Endothelial cell of umbilical vein (primary cell): Measurements from ENCODE around the gene NMRAL1. TPM values are rescaled to one million over a fixed set of nuclear protein-coding genes. Genes with fewer than 3 reads are reported as not detected.

ENCODE experiments used
- BruUV-seq: library from RNA; stranded (reverse); fragments of 400-500 nt; replicated peaks from 2 replicates; lab custom pipeline; 2021; lab: Mats Ljungman, UMichigan
- CTCF ChIA-PET: fragments of 300-600, 350-600 bp; sonication (Branson Sonifier 250); formaldehyde crosslinking; loops from one replicate; lab custom pipeline; 2021; ENCODE audit warnings: antibody characterized with exemption, inconsistent platforms; lab: Charles Lee
- POLR2A ChIA-PET: fragments of 300-600, 350-600 bp; sonication (Branson Sonifier 250); formaldehyde crosslinking; loops from one replicate; lab custom pipeline; 2021; ENCODE audit warnings: antibody characterized with exemption, inconsistent platforms; lab: Charles Lee
- DNase-seq: peaks from one replicate; pipeline ENCODE4 v3.0.0-alpha.2; 2011; ENCODE audit warnings: low read depth, low spot score
- FAIRE-seq: peaks from 2 replicates; lab custom pipeline; 2011; peaks lifted over from hg19 to GRCh38; lab: Jason Lieb, UNC
- H2AFZ ChIP-seq: 2 replicates; pipeline ENCODE4 v1.6.0; 2012; ENCODE audit warnings: low read depth, low read length, control low read depth, inconsistent platforms
- H3K27ac ChIP-seq: 2 replicates; pipeline ENCODE4 v1.5.1; 2011; ENCODE audit warnings: low read depth, mild to moderate bottlenecking, control low read depth, low read length, moderate library complexity; ENCODE audit not compliant: insufficient read depth
- H3K27me3 ChIP-seq, 2 experiments: 2 replicates each; pipeline versions ENCODE4 v1.6.0 to v1.6.1; 2011; ENCODE audit warnings: low read length in 2 of 2, mixed read lengths in 1 of 2; ENCODE audit not compliant: control insufficient read depth in 2 of 2, insufficient read depth in 2 of 2
- H3K36me3 ChIP-seq, 2 experiments: 2 replicates in 1 of 2; 3 replicates in 1 of 2; pipeline ENCODE4 v1.5.1; 2011; ENCODE audit warnings: low read length in 2 of 2, mild to moderate bottlenecking in 1 of 2, moderate library complexity in 1 of 2; ENCODE audit not compliant: control insufficient read depth in 2 of 2, insufficient read depth in 2 of 2; ENCODE audit errors: extremely low read depth in 1 of 2
- H3K4me1 ChIP-seq: 3 replicates; pipeline ENCODE4 v1.5.1; 2011; ENCODE audit warnings: mild to moderate bottlenecking, low read length; ENCODE audit not compliant: control insufficient read depth, insufficient read depth; ENCODE audit errors: extremely low read depth
- H3K4me2 ChIP-seq: 2 replicates; pipeline ENCODE4 v1.6.1; 2011; ENCODE audit warnings: low read length, control low read depth, mixed read lengths; ENCODE audit not compliant: insufficient read depth
- H3K4me3 ChIP-seq, 3 experiments: fragments of 200-600 bp in 1 of 3; sonication (generic), shearing (Covaris generic) in 1 of 3; replicated peaks in 1 of 3; 2 replicates each; pipeline ENCODE4 v1.5.1; 2011 to 2016; ENCODE audit warnings: control low read depth in 3 of 3, low read length in 3 of 3, mild to moderate bottlenecking in 2 of 3, inconsistent platforms in 1 of 3, low read depth in 1 of 3, moderate library complexity in 1 of 3; ENCODE audit not compliant: insufficient read depth in 1 of 3
- H3K79me2 ChIP-seq: 2 replicates; pipeline ENCODE4 v1.6.0; 2012; ENCODE audit warnings: low read length, inconsistent platforms; ENCODE audit not compliant: control insufficient read depth, insufficient read depth
- H3K9ac ChIP-seq: replicated peaks from 2 replicates; pipeline ENCODE3; 2011; ENCODE audit warnings: low read length, control low read depth; ENCODE audit not compliant: insufficient read depth; ENCODE audit errors: extremely low read depth
- H3K9me1 ChIP-seq: replicated peaks from 3 replicates; pipeline ENCODE4 v1.6.0; 2011; ENCODE audit warnings: mild to moderate bottlenecking, low read length; ENCODE audit not compliant: control insufficient read depth, insufficient read depth; ENCODE audit errors: extremely low read depth
- H3K9me3 ChIP-seq: replicated peaks from 2 replicates; pipeline ENCODE4 v1.5.1; 2012; ENCODE audit warnings: low read length, inconsistent platforms; ENCODE audit not compliant: control insufficient read depth, insufficient read depth
- H4K20me1 ChIP-seq: replicated peaks from 2 replicates; pipeline ENCODE3; 2011; ENCODE audit warnings: mild to moderate bottlenecking, low read length; ENCODE audit not compliant: control insufficient read depth, insufficient read depth; ENCODE audit errors: extremely low read depth
- EZH2 ChIP-seq: IDR thresholded peaks from 2 replicates; pipeline ENCODE4 v1.6.1; 2012; ENCODE audit warnings: borderline replicate concordance, low read depth, mild to moderate bottlenecking, moderate library complexity, low read length, inconsistent platforms; ENCODE audit not compliant: severe bottlenecking
- FOS ChIP-seq: IDR thresholded peaks from 2 replicates; pipeline ENCODE4 v1.6.1; 2011; ENCODE audit warnings: mild to moderate bottlenecking, low read length, moderate library complexity, borderline replicate concordance; ENCODE audit not compliant: insufficient read depth
- GATA2 ChIP-seq: IDR thresholded peaks from 2 replicates; pipeline ENCODE4 v1.7.0; 2011; ENCODE audit warnings: low read depth, mild to moderate bottlenecking, moderate library complexity, mixed read lengths, low read length; ENCODE audit not compliant: insufficient read length, insufficient read depth
- JUN ChIP-seq: IDR thresholded peaks from 2 replicates; pipeline ENCODE4 v1.6.1; 2011; ENCODE audit warnings: borderline replicate concordance, low read depth; ENCODE audit not compliant: insufficient read length, insufficient read depth
- MYC ChIP-seq: IDR thresholded peaks from one replicate; pipeline ENCODE4 v1.6.1; 2011; ENCODE audit warnings: mild to moderate bottlenecking, low read depth, low read length
- POLR2A ChIP-seq: IDR thresholded peaks from 2 replicates; pipeline ENCODE4 v1.6.1; 2012; ENCODE audit warnings: low read depth, mild to moderate bottlenecking, control low read depth, low read length
- POLR2AphosphoS5 ChIP-seq: IDR thresholded peaks from 2 replicates; pipeline ENCODE4 v1.6.1; 2012; ENCODE audit warnings: low read depth, mild to moderate bottlenecking, control low read depth, low read length, moderate library complexity; ENCODE audit not compliant: insufficient read depth
- dilution Hi-C: fragments of 300-500 bp; cut with MboI; formaldehyde crosslinking; loops from one replicate; pipeline ENCODE4 v1.15.0; 2019; ENCODE audit warnings: low sequenced_read_pairs; ENCODE audit not compliant: extremely low pct_ligation_motif_present
- intact Hi-C: fragments of 100-400 bp; cut with micrococcal nuclease; formaldehyde crosslinking; loops from one replicate; pipeline ENCODE4 v1.10.0; 2022
- polyA plus RNA-seq, 4 experiments: library from polyadenylated mRNA; depleted of rRNA in 3 of 4; stranded (reverse) in 3 of 4; unstranded in 1 of 4; fragments of >200 nt; gene quantifications; 2 replicates each; pipeline versions ENCODE4 v1.2.1 to v1.2.3, GENCODE V29; 2011 to 2012; ENCODE audit warnings: missing spikeins in 1 of 4
- total RNA-seq: library from RNA; stranded (reverse); gene quantifications from 2 replicates; pipeline ENCODE4 v1.2.3, GENCODE V29; 2021
- TF ChIP-seq, protein P1 (sequence below): IDR thresholded peaks from 2 replicates; pipeline ENCODE4 v1.6.1; 2011; ENCODE audit not compliant: insufficient read depth, insufficient read length
- TF ChIP-seq, protein P2 (sequence below), 2 donors: IDR thresholded peaks; 1 replicate in 1 of 2; 2 replicates in 1 of 2; pipeline ENCODE4 v1.5.1; 2011; ENCODE audit warnings: low read length in 2 of 2, mild to moderate bottlenecking in 2 of 2, moderate library complexity in 2 of 2, control low read depth in 1 of 2, inconsistent platforms in 1 of 2, low read depth in 1 of 2; ENCODE audit not compliant: insufficient read depth in 1 of 2; ENCODE audit errors: extremely low read depth in 1 of 2

The NMRAL1 gene
- total and polyA plus RNA-seq, 2 donors (not counting 3 experiments of a cell fraction or from before 2014, with no cell fraction given), result 48.0 to 84.4 TPM

- no peak overlapping the region for H2AFZ ChIP-seq
Observed at GRCh38 chr16:4489030-4489429, 14.6 kb upstream of the NMRAL1 start.

More at GRCh38 chr16:4489030-4489429, 14.6 kb upstream of the NMRAL1 start:
- dilution Hi-C loops, result no loop called here
- CTCF ChIA-PET, result interaction anchor here (1.0 to 1.8 kb wide), 3 partner anchors 11 to 60 kb away, joined by 3 to 9 read pairs (median 8); no protein-coding TSS in a partner anchor
- POLR2A ChIA-PET, result no interaction called here
- no peaks in the 10 kb centered on the region for H3K9me3 ChIP-seq
- DNase-seq (peak; percentile 26), FAIRE-seq (peak; percentile 46)
- no peak overlapping the region for H3K4me2 ChIP-seq
- intact Hi-C loops, result no loop called here
- no peaks in the 10 kb centered on the region for H3K27me3 ChIP-seq
- no peaks in the 10 kb centered on the region for H3K9me1 ChIP-seq
- H3K36me3 ChIP-seq, result peaks cover 3 to 7% of the 10 kb centered on the region in 2 experiments
- no peak overlapping the region for H3K4me3 ChIP-seq
- peaks cover 15% of the 10 kb centered on the region for H3K4me1 ChIP-seq
- peaks cover 27% of the 10 kb centered on the region for H3K79me2 ChIP-seq
- TF ChIP-seq POLR2A (no peak), EZH2 (no peak), POLR2AphosphoS5 (no peak), JUN (no peak), FOS (peak; percentile 29), GATA2 (peak; percentile 50), MYC (no peak)
- TF ChIP-seq, protein P1, sequence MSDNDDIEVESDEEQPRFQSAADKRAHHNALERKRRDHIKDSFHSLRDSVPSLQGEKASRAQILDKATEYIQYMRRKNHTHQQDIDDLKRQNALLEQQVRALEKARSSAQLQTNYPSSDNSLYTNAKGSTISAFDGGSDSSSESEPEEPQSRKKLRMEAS, result no peak
- TF ChIP-seq, protein P2, sequence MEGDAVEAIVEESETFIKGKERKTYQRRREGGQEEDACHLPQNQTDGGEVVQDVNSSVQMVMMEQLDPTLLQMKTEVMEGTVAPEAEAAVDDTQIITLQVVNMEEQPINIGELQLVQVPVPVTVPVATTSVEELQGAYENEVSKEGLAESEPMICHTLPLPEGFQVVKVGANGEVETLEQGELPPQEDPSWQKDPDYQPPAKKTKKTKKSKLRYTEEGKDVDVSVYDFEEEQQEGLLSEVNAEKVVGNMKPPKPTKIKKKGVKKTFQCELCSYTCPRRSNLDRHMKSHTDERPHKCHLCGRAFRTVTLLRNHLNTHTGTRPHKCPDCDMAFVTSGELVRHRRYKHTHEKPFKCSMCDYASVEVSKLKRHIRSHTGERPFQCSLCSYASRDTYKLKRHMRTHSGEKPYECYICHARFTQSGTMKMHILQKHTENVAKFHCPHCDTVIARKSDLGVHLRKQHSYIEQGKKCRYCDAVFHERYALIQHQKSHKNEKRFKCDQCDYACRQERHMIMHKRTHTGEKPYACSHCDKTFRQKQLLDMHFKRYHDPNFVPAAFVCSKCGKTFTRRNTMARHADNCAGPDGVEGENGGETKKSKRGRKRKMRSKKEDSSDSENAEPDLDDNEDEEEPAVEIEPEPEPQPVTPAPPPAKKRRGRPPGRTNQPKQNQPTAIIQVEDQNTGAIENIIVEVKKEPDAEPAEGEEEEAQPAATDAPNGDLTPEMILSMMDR (IDR thresholded peaks at IDR 0.05; ENCODE audit: extremely low read depth in 1 of 2, insufficient read depth in 1 of 2, low read depth in 1 of 2, low read length in 2 of 2), result no peak
- no peaks in the 10 kb centered on the region for H4K20me1 ChIP-seq
- H3K27ac ChIP-seq, result peak overlapping the region; percentile 21
- no peak overlapping the region for H3K9ac ChIP-seq
- no TSS peak for BruUV-seq
